ENCODE data around the gene PCNX3.

- no peak for TF ChIP-seq CTCF (optimal IDR thresholded peaks at IDR 0.05 in 1 of 3, IDR thresholded peaks at IDR 0.05 in 1 of 3, conservative IDR thresholded peaks at IDR 0.05 in 1 of 3; ENCODE audit: extremely low read depth in 1 of 3, insufficient read depth in 2 of 3, low read length in 3 of 3)
- TF ChIP-seq EZH2 (IDR thresholded peaks at IDR 0.05; ENCODE audit: low read length), result no peak
Measured at GRCh38 chr11:65611758-65612603, 3.6 kb upstream of the PCNX3 start.
